K562 (cell line): ENCODE data around the gene PTK7. TPM values are rescaled to one million over a fixed set of nuclear protein-coding genes. Genes with fewer than 3 reads are reported as not detected.

Experiments
- ADNP ChIP-seq: fragments of 200-800 bp; sonication (Bioruptor generic); IDR thresholded peaks from 2 replicates; pipeline ENCODE4 v1.6.1; 2016; ENCODE audit warnings: missing genetic modification characterization, missing compliant biosample characterization
- BDP1 ChIP-seq: IDR thresholded peaks from 3 replicates; pipeline ENCODE4 v1.6.1; 2011; ENCODE audit not compliant: insufficient read length, insufficient read depth
- CAMTA2 ChIP-seq: fragments of 250-450 bp; sonication (Bioruptor Pico); conservative IDR thresholded peaks from 2 replicates; pipeline ENCODE4 v1.5.1; 2022
- CHAMP1 ChIP-seq: fragments of 450-650 bp; IDR thresholded peaks from 2 replicates; pipeline ENCODE4 v1.6.1; 2016; ENCODE audit warnings: mild to moderate bottlenecking
- KDM5B ChIP-seq: fragments of 200-600 bp; sonication (generic); IDR thresholded peaks from 2 replicates; pipeline ENCODE4 v1.6.1; 2012; ENCODE audit warnings: low read depth, mild to moderate bottlenecking, moderate library complexity, low read length, control low read depth, inconsistent platforms; ENCODE audit not compliant: insufficient replicate concordance
- MAFF ChIP-seq: IDR thresholded peaks from 2 replicates; pipeline ENCODE4 v1.6.1; 2012; ENCODE audit warnings: low read length, improper control_type of control experiment
- MBD2 ChIP-seq: sonication (generic); IDR thresholded peaks from 2 replicates; pipeline ENCODE4 v1.6.1; 2016; ENCODE audit warnings: low read depth, borderline replicate concordance
- MLLT1 ChIP-seq, 2 experiments: fragments of 450-650 bp; IDR thresholded peaks; 2 replicates each; pipeline ENCODE4 v1.6.1; 2016
- NR2C1 ChIP-seq, 2 experiments: fragments of 450-650 bp; IDR thresholded peaks; 2 replicates each; pipeline ENCODE4 v1.6.1; 2017; ENCODE audit warnings: mild to moderate bottlenecking in 2 of 2, antibody characterized with exemption in 1 of 2, inconsistent platforms in 1 of 2, missing compliant biosample characterization in 1 of 2, missing genetic modification characterization in 1 of 2
- POLR3A ChIP-seq: IDR thresholded peaks from 2 replicates; pipeline ENCODE4 v1.6.1; 2011; ENCODE audit warnings: borderline replicate concordance, mild to moderate bottlenecking, moderate library complexity; ENCODE audit not compliant: insufficient read length, insufficient read depth; ENCODE audit errors: extremely low read depth
- RAD21 ChIP-seq, 2 experiments: fragments of 250-450 bp in 1 of 2; fragments of 450-650 bp in 1 of 2; sonication (Bioruptor Pico) in 1 of 2; formaldehyde crosslinking in 1 of 2; IDR thresholded peaks in 1 of 2; conservative IDR thresholded peaks in 1 of 2; 2 replicates each; pipeline versions ENCODE4 v1.4.0 to v1.8.0; 2020 to 2022; ENCODE audit warnings: mild to moderate bottlenecking in 2 of 2, moderate library complexity in 1 of 2
- TAF1 ChIP-seq: IDR thresholded peaks from 2 replicates; pipeline ENCODE4 v1.6.1; 2011; ENCODE audit warnings: mild to moderate bottlenecking, low read length, moderate library complexity; ENCODE audit not compliant: insufficient read depth, control insufficient read depth, severe bottlenecking; ENCODE audit errors: extremely low read depth
- THRB ChIP-seq: fragments of 450-650 bp; formaldehyde crosslinking; conservative IDR thresholded peaks from 2 replicates; pipeline ENCODE4 v1.4.0; 2022; ENCODE audit warnings: mild to moderate bottlenecking, missing genetic modification characterization
- ZFP91 ChIP-seq: sonication (generic); formaldehyde crosslinking; IDR thresholded peaks from 2 replicates; pipeline ENCODE4 v1.8.0; 2022; ENCODE audit warnings: mild to moderate bottlenecking, missing genetic modification reagents
- ZNF140 ChIP-seq: fragments of 250-450 bp; sonication (Bioruptor Pico); IDR thresholded peaks from 2 replicates; pipeline ENCODE4 v1.8.0; 2021; ENCODE audit warnings: moderate library complexity, mild to moderate bottlenecking, inconsistent platforms
- ZNF695 ChIP-seq: fragments of 450-650 bp; formaldehyde crosslinking; IDR thresholded peaks from 2 replicates; pipeline ENCODE4 v1.4.0; 2020; ENCODE audit warnings: mild to moderate bottlenecking, moderate library complexity
- ZNF780A ChIP-seq: fragments of 250-450 bp; sonication (Bioruptor Pico); IDR thresholded peaks from 2 replicates; pipeline ENCODE4 v1.5.0; 2021; ENCODE audit warnings: mild to moderate bottlenecking
- polyA plus RNA-seq, 8 experiments: library from polyadenylated mRNA; depleted of rRNA in 4 of 8; stranded (reverse) in 5 of 8; unstranded in 3 of 8; fragments of >200 nt; fragmentation: Nextera tagmentation in 2 of 8; fragmentation: Illumina TruSeq in 1 of 8; extraction: Ambion mirVana in 2 of 8; extraction: Trizol in 1 of 8; gene quantifications; 2 replicates each; pipeline versions ENCODE4 v1.2.1 to v1.2.3, GENCODE V29; 2011 to 2014; ENCODE audit warnings: inconsistent platforms in 1 of 8, missing spikeins in 1 of 8
- total RNA-seq, 7 experiments: library from RNA; depleted of rRNA in 6 of 7; stranded (reverse); fragments of >200 nt in 6 of 7; fragmentation: Illumina TruSeq in 2 of 7; extraction: Trizol in 2 of 7; gene quantifications; 2 replicates each; pipeline versions ENCODE4 v1.2.1 to v1.2.3, GENCODE V29; 2011 to 2021; ENCODE audit warnings: low replicate concordance in 1 of 7

The PTK7 gene
- total and polyA plus RNA-seq, 9 of the 15 experiments (the other 6 are each of a cell fraction or from before 2014, with no cell fraction given), result 0.20 to 6.8 (median 4.2) TPM

- TF ChIP-seq NR2C1 (IDR thresholded peaks at IDR 0.05) (no peak), NR2C1 (tag; IDR thresholded peaks at IDR 0.05) (no peak), ZFP91 (CRISPR knock-in tag) (no peak), MBD2 (no peak), ADNP (tag) (no peak), THRB (CRISPR knock-in tag) (0 out of 2 replicates have a peak, but pooled peaks have one; percentile 80), MAFF (no peak), RAD21 (CRISPR knock-in tag; conservative IDR thresholded peaks at IDR 0.05 in 1 of 2, IDR thresholded peaks at IDR 0.05 in 1 of 2) (no peak), BDP1 (no peak), CAMTA2 (no peak), MLLT1 (IDR thresholded peaks at IDR 0.05) (0 out of 4 replicates have a peak, but pooled peaks have one; percentile 24 to 33), POLR3A (no peak), ZNF140 (CRISPR knock-in tag) (no peak), TAF1 (no peak), CHAMP1 (no peak), ZNF695 (CRISPR knock-in tag) (no peak), ZNF780A (no peak), KDM5B (peak; percentile 6)
Measured at GRCh38 chr6:43172104-43173007, 96.2 kb downstream of the PTK7 start (continued).
